HG03442 (cell line): ENCODE results near the gene MRPS34.

Source experiments
- ATAC-seq: cut with Tn5 transposase; IDR thresholded peaks from one replicate; pipeline ENCODE4 v1.9.1; 2021; ENCODE audit warnings: mild to moderate bottlenecking, moderate library complexity; ENCODE audit not compliant: unreplicated experiment

MRPS34 gene

GRCh38 chr16:1731603-1732002, 41.3 kb downstream of the MRPS34 start:
- no peak for ATAC-seq

- ATAC-seq, result no peak
Measured at GRCh38 chr16:1731073-1731472, 41.9 kb downstream of the MRPS34 start.

- no peak for ATAC-seq
Measured at GRCh38 chr16:1729445-1729844, 43.5 kb downstream of the MRPS34 start.

- ATAC-seq, result no peak
Measured at GRCh38 chr16:1729026-1729425, 43.9 kb downstream of the MRPS34 start.

GRCh38 chr16:1727651-1728624, 45.0 kb downstream of the MRPS34 start:
- ATAC-seq, result no peak

GRCh38 chr16:1726661-1727502, 46.1 kb downstream of the MRPS34 start:
- no peak for ATAC-seq

- ATAC-seq, result no peak
Measured at GRCh38 chr16:1724491-1724890, 48.4 kb downstream of the MRPS34 start.

- no peak for ATAC-seq
Measured at GRCh38 chr16:1723450-1724147, 49.3 kb downstream of the MRPS34 start.
